ENCODE measurements around the gene MACO1.

Gene MACO1

GRCh38 chr1:25545767-25546166 lies 115.1 kb downstream of the MACO1 start:
- DNase-seq, result no peak

GRCh38 chr1:25546193-25546592 lies 115.5 kb downstream of the MACO1 start:
- no peak for DNase-seq

GRCh38 chr1:25548601-25549000 lies 117.9 kb downstream of the MACO1 start:
- DNase-seq, result no peak

DNA sequence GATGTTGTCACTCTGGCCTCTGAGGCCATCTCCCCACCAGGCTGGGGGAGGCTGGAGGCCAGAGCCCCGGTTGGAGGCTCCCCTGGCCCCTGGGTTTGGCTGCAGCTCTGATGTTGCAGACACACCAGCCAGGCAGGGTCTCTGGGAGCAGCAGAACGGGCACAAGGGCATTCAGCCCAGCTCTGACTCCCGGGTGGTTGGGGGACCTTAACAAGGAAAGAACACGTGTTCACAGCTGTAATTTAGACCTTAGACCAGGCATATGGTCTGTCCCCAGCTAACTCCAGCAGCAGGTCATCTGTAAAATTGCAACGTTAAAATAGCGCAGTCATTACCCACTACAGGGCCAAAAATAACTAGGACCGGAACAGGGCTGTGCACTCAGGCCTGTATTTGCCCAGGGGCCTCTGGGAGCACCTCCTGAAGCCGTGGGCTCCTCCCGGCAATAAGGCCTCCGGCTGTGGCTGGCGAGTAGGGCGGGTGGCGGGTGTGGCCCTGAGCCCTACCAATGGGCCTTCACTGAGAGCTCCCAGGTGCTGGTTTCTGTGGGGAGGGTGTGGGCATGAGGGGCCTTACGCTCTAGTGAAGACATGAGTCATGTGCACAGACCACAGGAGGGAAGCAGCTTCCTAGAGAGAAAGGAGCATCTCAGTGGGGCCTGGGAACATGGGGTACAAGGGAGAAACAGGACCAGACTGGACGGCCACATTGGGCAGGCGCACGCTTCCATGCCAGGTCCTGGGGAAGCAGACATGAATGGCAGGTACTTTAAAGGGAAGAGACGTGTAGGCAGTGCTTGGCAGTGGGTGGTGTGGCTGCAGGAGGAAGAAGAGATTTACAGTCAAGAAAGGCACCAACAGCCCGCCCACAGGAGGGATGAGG lies 118.8 kb downstream of the MACO1 start:
- no peak for DNase-seq
